DMS79 treated with DMSO at 0.1 percent for 48 hours (cell line): ENCODE data around the gene DTX3.
"Not testable (repeated sequence)": the region's sequence is repeated elsewhere in the genome, so short reads cannot be mapped to it uniquely, and the experiment has no call there.

ENCODE experiments used
- DNase-seq: peaks from one replicate; lab custom pipeline; 2025; lab: John Stamatoyannopoulos, UW

Gene DTX3

DNA sequence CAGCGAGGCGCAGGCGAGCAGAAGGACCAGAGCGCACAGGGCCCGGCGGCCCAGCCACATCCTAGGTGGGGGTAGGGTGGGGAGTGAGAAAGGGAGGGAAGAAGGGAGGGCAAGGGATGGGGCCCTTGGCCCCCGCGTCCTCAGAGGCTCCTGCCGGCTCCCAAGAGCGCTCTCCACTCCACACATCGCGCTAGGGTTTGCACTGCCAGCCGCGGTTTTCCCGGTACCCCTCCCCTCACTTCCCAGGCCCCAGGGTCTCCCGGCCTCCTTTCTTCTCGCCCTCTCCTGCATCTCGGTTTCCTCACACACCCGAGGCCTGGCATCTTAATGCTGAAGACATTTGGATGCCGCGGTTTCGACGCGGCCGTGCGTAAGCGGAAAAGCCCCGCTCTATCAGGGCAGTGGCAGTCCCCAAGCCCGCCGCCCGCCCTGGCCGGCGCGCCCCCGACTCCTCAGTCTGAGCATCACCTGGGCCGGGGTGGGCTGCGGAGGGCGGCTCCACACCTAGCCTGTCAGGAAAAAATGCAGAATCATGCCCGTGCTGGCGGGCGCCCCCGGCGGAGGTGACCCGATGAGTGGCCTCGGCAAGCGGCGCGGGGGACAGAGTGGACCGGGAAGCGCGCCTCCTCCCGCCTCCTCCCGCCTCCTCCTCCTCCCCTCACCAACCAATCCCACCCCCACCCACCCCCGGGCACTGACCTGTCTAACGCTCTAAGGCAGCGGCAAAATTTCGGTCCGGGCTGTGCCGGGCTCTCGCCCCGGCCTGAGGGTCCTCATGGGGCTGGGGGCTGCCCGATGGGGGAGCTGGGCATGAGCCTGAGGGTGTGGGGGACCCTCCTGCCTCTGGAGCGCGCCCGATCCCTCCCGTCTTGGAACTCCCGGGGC, 27.7 kb downstream of the DTX3 start:
- no peak for DNase-seq

DNA sequence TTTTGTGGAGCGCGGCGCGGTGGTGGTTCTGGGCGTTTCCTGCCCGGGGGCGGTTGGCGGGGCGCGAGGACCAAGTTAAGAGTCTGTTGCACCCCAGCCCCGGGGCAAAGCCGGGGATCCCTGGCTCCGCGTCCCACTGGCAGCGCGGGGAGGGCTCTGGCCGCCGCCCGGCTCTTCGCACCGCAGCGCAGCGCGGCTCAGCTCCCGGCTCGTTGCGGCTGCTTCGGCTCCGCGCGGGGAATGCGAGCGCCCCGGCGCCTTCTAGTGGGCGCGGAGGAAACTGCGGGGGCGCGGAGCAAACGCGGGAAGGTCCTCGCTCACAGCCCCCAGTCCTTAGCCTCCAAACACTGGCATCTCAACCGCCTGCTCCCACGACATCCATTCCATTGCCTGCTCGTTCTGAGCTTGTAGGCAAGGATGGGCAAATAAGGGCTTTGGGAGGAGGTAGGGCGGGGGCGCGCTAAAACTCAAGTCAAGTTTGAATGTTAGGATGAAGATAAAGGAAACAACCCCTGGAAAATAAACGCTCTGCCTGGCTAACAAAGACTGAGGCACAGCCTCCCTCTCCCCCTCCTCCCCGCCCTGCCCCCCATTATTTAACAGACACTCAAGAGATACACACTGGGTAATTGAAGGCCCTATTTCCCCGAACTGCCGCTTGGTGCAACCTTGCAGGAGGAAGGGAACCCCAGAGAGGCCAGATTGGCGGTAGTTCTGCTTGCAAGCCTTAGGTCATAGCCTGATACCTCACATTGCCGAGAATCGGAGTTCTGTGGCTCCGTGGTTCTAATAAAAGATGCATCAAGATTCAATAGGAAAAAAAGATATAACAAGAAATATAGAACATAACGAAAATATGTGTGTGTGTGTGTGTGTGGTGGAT, 28.6 kb downstream of the DTX3 start, which contains the start of gene B4GALNT1:
TSS of gene B4GALNT1 (minus strand) at position 244 of the 883 bp plus-strand sequence. CDS start 1,069 bp downstream, outside the sequence.
- peak; percentile 49 for DNase-seq

DNA sequence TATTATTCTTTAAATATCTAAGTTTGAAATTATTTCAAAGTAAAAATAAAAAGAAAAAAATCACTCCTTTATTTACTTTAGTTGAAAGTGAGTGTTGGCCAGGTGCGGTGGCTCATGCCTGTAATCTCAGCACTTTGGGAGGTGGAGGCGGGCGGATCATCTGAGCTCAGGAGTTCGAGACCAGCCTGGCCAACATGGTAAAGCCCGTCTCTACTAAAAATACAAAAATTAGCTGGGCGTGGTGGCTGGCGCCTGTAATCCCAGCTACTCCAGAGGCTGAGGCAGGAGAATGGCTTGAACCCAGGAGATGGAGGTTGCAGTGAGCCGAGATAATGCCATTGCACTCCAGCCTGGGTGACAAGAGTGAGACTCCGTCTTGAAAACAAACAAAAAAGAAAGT, 32.1 kb downstream of the DTX3 start:
- DNase-seq, result not testable (repeated sequence)

DNA sequence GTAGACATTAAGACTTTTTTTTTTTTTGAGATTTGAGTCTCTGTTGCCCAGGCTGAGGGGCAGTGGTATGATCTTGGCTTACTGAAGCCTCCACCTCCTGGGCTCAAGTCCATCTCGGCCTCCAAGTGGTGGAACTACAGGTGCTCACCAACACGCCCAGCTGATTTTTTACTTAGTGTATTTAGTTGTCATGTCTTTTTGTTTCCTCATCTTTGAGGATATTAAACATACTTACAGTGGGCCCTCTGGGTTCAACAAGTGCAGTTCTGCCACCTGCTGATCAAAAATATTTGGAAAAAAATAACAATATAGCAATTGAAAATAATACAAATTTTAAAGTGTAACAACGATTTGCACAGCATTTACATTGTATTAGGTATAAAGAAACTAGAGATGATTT, 32.7 kb downstream of the DTX3 start:
- no peak for DNase-seq

DNA sequence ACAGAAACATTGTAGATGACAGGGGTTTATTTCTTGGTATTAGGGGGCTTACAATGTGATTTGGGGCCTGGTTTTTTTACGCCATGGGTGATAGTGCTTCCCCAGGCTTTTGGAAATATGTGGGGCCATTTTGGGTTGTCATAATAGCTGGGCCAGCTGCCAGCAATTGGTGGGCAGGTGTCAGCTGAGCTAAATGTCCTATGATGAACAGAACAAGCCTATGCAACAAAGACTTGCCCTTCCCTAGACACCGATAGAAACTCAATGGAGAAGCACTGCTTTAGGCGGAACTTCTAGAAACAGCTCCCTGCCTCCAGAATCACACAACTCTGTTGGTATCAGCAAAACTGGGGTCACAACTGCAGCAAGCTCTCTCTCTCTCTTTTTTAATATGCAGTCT, 33.5 kb downstream of the DTX3 start:
- DNase-seq, result no peak

DNA sequence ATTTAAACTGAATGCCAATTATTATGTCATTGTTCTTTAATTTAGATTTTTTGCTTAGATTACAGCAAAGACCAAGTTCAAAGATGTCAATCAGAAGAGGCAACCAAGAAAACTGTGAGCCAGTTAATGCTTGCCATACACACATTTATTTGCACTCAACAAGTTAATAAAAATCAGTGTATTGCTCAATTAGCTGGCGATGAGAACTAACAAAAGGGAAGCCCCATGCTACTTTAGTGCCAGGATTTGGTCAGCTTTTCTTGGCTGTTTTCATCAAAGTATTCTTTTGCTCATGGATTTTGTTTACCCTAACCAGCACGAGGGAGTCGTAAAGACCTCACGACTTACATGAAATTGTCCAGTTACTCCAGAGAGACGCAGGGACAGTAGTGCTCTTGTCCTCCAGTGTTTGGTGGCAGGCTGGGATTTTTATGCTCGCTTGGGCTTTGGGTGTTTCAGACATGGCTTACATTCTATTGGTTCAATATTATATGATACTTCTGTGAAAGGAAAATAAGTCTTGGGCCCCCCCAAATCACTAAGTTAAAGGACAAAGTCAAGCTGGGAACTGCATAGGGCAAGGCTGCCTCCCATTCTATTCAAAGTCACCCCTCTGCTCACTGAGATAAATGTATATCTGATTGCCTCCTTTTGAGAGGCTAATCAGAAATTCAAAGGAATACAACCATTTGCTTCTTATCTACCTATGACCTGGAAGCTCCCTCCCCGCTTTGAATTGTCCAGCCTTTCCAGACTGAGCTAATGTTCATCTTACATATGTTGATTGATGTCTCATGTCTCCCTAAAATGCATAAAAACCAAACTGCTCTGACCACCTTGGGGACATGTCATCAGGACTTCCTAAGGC, 35.8 kb downstream of the DTX3 start:
- DNase-seq, result no peak

DNA sequence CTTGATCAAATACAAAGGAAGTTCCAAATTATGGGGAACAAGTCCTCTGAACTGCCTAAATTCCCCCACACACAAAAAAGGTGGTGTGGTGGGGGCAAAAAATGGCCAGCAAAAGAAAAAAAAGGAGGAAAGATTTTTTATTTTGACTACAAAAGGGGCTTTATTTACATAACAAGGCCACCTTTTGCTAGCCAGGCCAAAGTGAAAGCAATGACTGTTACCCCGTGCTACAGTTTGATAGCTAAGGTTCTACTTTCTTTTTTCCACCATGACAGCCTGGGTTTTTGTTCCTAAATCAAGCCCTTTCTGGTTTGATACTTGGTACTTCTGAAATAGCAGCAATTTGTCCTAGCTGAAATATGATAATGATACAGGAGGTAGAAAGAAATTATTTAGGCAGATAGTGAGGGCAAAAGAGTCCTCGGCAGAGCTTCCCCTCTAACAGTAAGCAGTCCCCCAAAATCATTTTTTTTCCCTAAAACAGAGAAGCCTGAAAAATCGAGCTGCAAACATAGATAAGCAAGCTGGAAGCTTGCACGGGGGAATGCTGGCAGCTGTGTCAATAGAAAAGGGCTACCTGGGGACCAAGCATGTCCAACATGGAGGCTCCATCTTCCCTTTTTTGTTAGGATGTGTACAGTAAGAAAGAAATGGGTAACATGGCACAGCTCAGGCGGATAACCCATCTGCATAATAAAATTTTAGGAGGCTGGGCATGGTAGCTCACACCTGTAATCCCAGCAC, 37.2 kb downstream of the DTX3 start:
- DNase-seq, result no peak

DNA sequence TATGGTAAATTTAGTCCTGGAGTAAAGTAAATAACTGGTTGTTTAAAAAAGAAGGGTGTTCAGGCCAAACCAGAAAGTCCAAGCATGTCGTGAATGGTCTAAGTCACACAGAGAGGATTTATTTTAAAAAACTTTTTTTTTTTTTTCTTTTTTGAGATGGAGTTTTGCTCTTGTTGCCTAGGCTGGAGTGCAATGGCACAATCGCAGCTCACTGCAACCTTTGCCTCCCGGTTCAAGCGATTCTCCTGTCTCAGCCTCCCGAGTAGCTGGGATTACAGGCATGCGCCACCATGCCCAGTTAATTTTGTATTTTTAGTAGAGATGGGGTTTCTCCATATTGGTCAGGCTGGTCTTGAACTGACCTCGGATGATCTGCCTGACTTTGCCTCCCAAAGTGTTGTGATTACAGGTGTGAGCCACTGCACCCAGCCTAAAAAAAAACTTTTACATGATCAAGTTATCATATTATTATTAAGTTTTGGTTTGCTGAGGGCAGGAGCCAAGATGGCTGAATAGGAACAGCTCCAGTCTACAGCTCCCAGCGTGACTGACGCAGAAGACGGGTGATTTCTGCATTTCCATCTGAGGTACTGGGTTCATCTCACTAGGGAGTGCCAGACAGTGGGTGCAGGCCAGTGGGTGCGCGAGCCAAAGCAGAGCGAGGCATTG, 41.5 kb downstream of the DTX3 start:
- not testable (repeated sequence) for DNase-seq

DNA sequence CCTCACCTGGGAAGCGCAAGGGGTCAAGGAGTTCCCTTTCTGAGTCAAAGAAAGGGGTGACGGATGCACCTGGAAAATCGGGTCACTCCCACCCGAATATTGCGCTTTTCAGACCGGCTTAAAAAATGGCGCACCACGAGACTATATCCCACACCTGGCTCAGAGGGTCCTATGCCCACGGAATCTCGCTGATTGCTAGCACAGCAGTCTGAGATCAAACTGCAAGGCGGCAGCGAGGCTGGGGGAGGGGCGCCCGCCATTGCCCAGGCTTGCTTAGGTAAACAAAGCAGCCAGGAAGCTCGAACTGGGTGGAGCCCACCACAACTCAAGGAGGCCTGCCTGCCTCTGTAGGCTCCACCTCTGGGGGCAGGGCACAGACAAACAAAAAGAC, 42.0 kb downstream of the DTX3 start:
- DNase-seq, result not testable (repeated sequence)

DNA sequence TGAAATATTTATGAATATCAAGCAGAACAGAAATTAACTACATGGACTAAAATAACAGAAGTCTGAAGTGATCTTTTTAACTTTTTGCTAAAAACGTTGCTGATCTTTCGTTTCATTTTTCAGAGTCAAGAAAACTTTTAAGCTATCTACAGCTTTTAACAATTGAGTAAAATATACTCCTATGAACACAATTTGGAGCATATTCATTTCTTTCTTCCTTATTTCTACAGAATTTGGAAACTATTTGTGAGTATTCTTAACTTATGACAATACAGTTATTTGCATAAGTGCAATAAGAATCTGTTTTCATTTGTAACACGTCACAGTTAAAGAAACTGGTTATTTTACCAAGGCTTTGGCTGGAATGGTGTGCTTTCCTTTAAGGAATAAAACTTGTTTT, 49.4 kb downstream of the DTX3 start:
- DNase-seq, result no peak

DNA sequence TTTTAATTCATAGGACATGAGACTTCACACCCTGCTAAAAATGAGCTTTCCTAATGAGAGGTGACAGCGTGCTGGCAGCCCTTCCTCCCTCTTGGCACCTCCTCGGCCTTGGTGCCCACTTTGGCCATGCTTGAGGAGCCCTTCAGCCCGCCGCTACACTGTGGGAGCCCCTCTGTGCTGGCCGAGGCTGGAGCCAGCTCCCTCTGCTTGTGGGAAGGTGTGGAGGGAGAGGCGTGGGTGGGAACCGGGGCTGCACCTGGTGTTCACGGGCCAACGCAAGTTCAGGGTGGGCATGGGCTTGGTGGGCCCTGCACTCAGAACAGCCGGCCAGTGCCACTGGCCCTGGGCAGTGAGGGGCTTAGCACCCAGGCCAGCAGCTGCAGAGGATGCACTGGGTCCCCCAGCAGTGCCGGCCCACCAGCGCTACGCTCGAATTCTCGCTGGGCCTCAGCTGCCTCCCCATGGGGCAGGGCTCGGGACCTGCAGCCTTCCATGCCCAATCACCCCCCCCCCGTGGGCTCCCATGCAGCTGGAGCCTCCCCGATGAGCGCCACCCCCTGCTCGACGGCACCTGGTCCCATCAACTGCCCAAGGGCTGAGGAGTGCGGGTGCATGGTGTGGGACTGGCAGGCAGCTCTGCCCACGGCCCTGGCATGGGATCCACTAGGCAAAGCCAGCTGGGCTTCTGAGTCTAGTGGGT, 51.1 kb downstream of the DTX3 start:
- DNase-seq, result no peak

DNA sequence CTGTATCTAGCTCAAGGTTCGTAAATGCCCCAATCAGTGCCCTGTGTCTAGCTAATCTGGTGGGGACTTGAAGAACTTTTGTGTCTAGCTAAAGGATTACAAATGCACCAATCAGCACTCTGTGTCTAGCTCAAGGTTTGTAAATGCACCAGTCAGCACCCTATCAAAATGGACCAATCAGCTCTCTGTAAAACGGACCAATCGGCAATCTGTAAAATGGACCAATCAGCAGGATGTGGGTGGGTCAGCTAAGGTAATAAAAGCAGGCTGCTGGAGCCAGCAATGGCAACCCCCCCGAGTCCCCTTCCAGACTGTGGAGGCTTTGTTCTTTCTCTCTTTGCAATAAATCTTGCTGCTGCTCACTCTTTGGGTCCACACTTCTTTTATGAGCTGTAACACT, 51.8 kb downstream of the DTX3 start:
- DNase-seq, result not testable (repeated sequence)

DNA sequence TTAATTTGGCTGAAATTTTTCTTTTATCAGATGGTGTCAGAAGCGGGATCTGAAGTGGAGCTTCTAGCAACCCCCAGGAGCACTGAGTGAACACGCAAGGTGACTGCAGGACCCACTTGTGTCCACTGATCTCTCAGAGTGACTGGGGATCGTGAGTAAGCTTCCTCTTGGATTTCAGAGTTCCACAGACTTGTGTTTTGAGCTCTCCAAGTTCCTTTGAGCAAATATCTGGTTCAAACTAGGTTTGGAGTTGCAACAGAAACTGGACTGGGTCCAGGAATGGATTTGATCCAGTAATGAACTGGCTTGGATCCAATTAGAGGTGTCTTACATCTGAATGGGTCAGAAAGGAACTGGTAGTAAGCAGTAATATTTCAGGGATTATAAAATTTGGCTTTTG, 53.1 kb downstream of the DTX3 start:
- peak; percentile 5 for DNase-seq

DNA sequence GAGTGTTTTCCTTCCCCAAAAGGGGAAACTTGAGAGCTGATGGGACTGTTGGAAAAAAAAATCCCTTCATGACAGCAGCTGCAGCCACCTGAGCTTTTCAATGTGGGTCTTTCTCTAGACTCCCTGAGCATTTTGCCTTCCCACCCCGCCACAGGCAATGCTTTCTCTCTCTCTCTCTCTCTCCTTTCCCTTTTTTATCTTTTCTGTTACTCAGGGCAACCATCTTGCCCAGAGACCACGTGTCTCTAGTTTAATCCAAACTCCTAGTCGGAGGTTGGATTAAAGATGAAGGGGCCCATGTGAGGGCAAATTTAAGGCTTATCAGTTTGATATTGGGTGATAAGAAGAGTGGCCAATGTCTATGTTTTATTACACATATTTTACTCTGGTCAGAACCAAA, 54.3 kb downstream of the DTX3 start:
- no peak for DNase-seq
